Osteoblast (primary cell): Measurements from ENCODE around the gene RETREG3. TPM values are rescaled to one million over a fixed set of nuclear protein-coding genes. Genes with fewer than 3 reads are reported as not detected.

ENCODE experiments used
- DNase-seq: peaks from one replicate; pipeline ENCODE4 v3.0.0; 2011; ENCODE audit warnings: low spot score, mixed read lengths; ENCODE audit not compliant: insufficient read length; ENCODE audit errors: missing footprints
- H2AFZ ChIP-seq: 2 replicates; pipeline ENCODE4 v1.6.0; 2011; ENCODE audit warnings: mild to moderate bottlenecking, low read length
- H3K27ac ChIP-seq: 2 replicates; pipeline ENCODE4 v1.5.1; 2011; ENCODE audit warnings: mild to moderate bottlenecking, low read depth, low read length, moderate library complexity
- H3K27me3 ChIP-seq: 2 replicates; pipeline ENCODE4 v1.6.0; 2012; ENCODE audit warnings: mild to moderate bottlenecking, control low read depth, inconsistent platforms, low read length, moderate library complexity; ENCODE audit not compliant: insufficient read depth
- H3K36me3 ChIP-seq: 2 replicates; pipeline ENCODE4 v1.5.1; 2011; ENCODE audit warnings: mild to moderate bottlenecking, low read length, control low read depth, moderate library complexity; ENCODE audit not compliant: insufficient read depth
- H3K4me1 ChIP-seq: 2 replicates; pipeline ENCODE4 v1.5.1; 2011; ENCODE audit warnings: mild to moderate bottlenecking, low read length, control low read depth, moderate library complexity; ENCODE audit not compliant: insufficient read depth
- H3K4me2 ChIP-seq: 2 replicates; pipeline ENCODE4 v1.6.0; 2011; ENCODE audit warnings: mild to moderate bottlenecking, low read length; ENCODE audit not compliant: insufficient read depth
- H3K4me3 ChIP-seq: fragments of 200-600 bp; sonication (generic); 3 replicates; pipeline ENCODE4 v1.5.1; 2012; ENCODE audit warnings: mild to moderate bottlenecking, low read length, inconsistent platforms; ENCODE audit not compliant: insufficient read depth
- H3K79me2 ChIP-seq: 2 replicates; pipeline ENCODE4 v1.6.0; 2012; ENCODE audit warnings: mild to moderate bottlenecking, low read length, control low read depth, inconsistent platforms; ENCODE audit not compliant: insufficient read depth
- H3K9me3 ChIP-seq: 2 replicates; pipeline ENCODE4 v1.5.1; 2011; ENCODE audit warnings: low read depth, low read length, control low read depth
- H4K20me1 ChIP-seq: 2 replicates; pipeline ENCODE4 v1.6.0; 2012; ENCODE audit warnings: mild to moderate bottlenecking, low read length, control low read depth; ENCODE audit not compliant: insufficient read depth
- CTCF ChIP-seq: IDR thresholded peaks from 2 replicates; pipeline ENCODE4 v1.5.1; 2011; ENCODE audit warnings: mild to moderate bottlenecking, low read depth, low read length, moderate library complexity; ENCODE audit errors: extremely low read depth
- total RNA-seq: library from RNA; depleted of rRNA; stranded (reverse); fragments of >200 nt; gene quantifications from 2 replicates; pipeline ENCODE4 v1.2.3, GENCODE V29; 2012

RETREG3 gene
- total RNA-seq, 1 donor: 90.1 TPM

GRCh38 chr17:42585353-42585752 lies 23.8 kb downstream of the RETREG3 start:
- H3K27me3 ChIP-seq: no peaks in the 10 kb centered on the region
- no peak overlapping the region for H3K27ac ChIP-seq
- H3K4me1 ChIP-seq: no peaks in the 10 kb centered on the region
- H4K20me1 ChIP-seq: no peaks in the 10 kb centered on the region
- no peak overlapping the region for H3K4me3 ChIP-seq
- no peak for DNase-seq
- no peak overlapping the region for H2AFZ ChIP-seq
- TF ChIP-seq CTCF: no peak
- H3K36me3 ChIP-seq: peaks cover 79% of the 10 kb centered on the region
- H3K79me2 ChIP-seq: no peaks in the 10 kb centered on the region
- no peak overlapping the region for H3K4me2 ChIP-seq
- no peaks in the 10 kb centered on the region for H3K9me3 ChIP-seq

- Histone ChIP-seq H3K4me2 (no peak overlapping the region), H3K79me2 (peaks cover under 1% of the 10 kb centered on the region), H3K9me3 (no peaks in the 10 kb centered on the region), H3K36me3 (peaks cover 84% of the 10 kb centered on the region), H3K4me1 (no peaks in the 10 kb centered on the region), H4K20me1 (no peaks in the 10 kb centered on the region), H2AFZ (no peak overlapping the region), H3K27ac (no peak overlapping the region), H3K27me3 (no peaks in the 10 kb centered on the region), H3K4me3 (no peak overlapping the region)
- DNase-seq: no peak
- TF ChIP-seq CTCF: no peak
Observed at GRCh38 chr17:42584880-42585279, 24.3 kb downstream of the RETREG3 start.

- no peaks in the 10 kb centered on the region for H3K9me3 ChIP-seq
- H3K4me2 ChIP-seq: no peak overlapping the region
- no peak for TF ChIP-seq CTCF
- H3K27ac ChIP-seq: no peak overlapping the region
- H3K4me1 ChIP-seq: peaks cover 12% of the 10 kb centered on the region
- H2AFZ ChIP-seq: no peak overlapping the region
- H3K4me3 ChIP-seq: no peak overlapping the region
- DNase-seq: no peak
- H3K79me2 ChIP-seq: peaks cover 22% of the 10 kb centered on the region
- H4K20me1 ChIP-seq: no peaks in the 10 kb centered on the region
- peaks cover 71% of the 10 kb centered on the region for H3K36me3 ChIP-seq
- H3K27me3 ChIP-seq: no peaks in the 10 kb centered on the region
Observed at GRCh38 chr17:42581744-42582270, 27.4 kb downstream of the RETREG3 start.

GRCh38 chr17:42579794-42580551 lies 29.2 kb downstream of the RETREG3 start:
- Histone ChIP-seq H4K20me1 (no peaks in the 10 kb centered on the region), H3K4me2 (no peak overlapping the region), H2AFZ (no peak overlapping the region), H3K27me3 (no peaks in the 10 kb centered on the region), H3K4me3 (no peak overlapping the region), H3K27ac (no peak overlapping the region), H3K4me1 (peaks cover 15% of the 10 kb centered on the region), H3K9me3 (no peaks in the 10 kb centered on the region), H3K36me3 (peaks cover 53% of the 10 kb centered on the region), H3K79me2 (peaks cover 23% of the 10 kb centered on the region)
- no peak for TF ChIP-seq CTCF
- no peak for DNase-seq
